Prostate gland (tissue), 2 donors: ENCODE results near the gene SCUBE1. TPM values are rescaled to one million over a fixed set of nuclear protein-coding genes. Genes with fewer than 3 reads are reported as not detected.

Experiments
- DNase-seq: peaks from one replicate; pipeline ENCODE4 v3.0.0-alpha.2; 2019; ENCODE audit warnings: low spot score
- H3K27ac ChIP-seq, 2 donors: fragments of 200-600 bp; sonication (generic); 2 replicates each; pipeline ENCODE4 v1.5.1; 2017 to 2019
- H3K27me3 ChIP-seq: fragments of 200-600 bp; sonication (generic); replicated peaks from 2 replicates; pipeline ENCODE4 v1.5.1; 2019; ENCODE audit not compliant: insufficient read depth
- H3K36me3 ChIP-seq, 2 donors: fragments of 200-600 bp; sonication (generic); 1 replicate in 1 of 2; 2 replicates in 1 of 2; pipeline versions ENCODE4 v1.5.1 to v1.8.1; 2017 to 2019
- H3K4me1 ChIP-seq: fragments of 200-600 bp; sonication (generic); replicated peaks from 2 replicates; pipeline ENCODE4 v1.5.1; 2019
- H3K4me3 ChIP-seq, 2 donors: fragments of 200-600 bp; sonication (generic); 2 replicates each; pipeline ENCODE4 v1.5.1; 2017 to 2019
- H3K9me3 ChIP-seq: fragments of 200-600 bp; sonication (generic); 2 replicates; pipeline ENCODE4 v1.5.1; 2017
- CTCF ChIP-seq, 4 experiments: fragments of 200-600 bp in 2 of 4; fragments of 450-650 bp in 2 of 4; sonication (generic) in 2 of 4; IDR thresholded peaks; 1 replicate in 3 of 4; 2 replicates in 1 of 4; pipeline ENCODE4 v1.5.1; 2016 to 2019; ENCODE audit warnings: antibody characterized with exemption in 4 of 4, mild to moderate bottlenecking in 2 of 4, moderate library complexity in 2 of 4
- POLR2A ChIP-seq: fragments of 450-650 bp; IDR thresholded peaks from one replicate; pipeline ENCODE4 v1.6.1; 2016; ENCODE audit warnings: antibody characterized with exemption, mild to moderate bottlenecking
- POLR2AphosphoS5 ChIP-seq: sonication (generic); formaldehyde crosslinking; IDR thresholded peaks from one replicate; pipeline ENCODE4 v1.6.1; 2017; ENCODE audit warnings: antibody characterized with exemption
- WGBS: methylation state at CpG from one replicate; pipeline ENCODE4 v1.1.5; 2018; 5-methylcytosine and 5-hydroxymethylcytosine counted together
- intact Hi-C: fragments of 100-400 bp; cut with DNase I; formaldehyde crosslinking; loops from one replicate; pipeline ENCODE4 v1.14.2; 2022
- total RNA-seq, 2 donors: library from RNA; depleted of rRNA; stranded (reverse); fragments of >200 nt; gene quantifications; one replicate each; pipeline ENCODE4 v1.1.0, GENCODE V29; 2016

The SCUBE1 gene
- total RNA-seq, 2 donors from 2014 or later = 0.68 to 23.5 TPM

DNA sequence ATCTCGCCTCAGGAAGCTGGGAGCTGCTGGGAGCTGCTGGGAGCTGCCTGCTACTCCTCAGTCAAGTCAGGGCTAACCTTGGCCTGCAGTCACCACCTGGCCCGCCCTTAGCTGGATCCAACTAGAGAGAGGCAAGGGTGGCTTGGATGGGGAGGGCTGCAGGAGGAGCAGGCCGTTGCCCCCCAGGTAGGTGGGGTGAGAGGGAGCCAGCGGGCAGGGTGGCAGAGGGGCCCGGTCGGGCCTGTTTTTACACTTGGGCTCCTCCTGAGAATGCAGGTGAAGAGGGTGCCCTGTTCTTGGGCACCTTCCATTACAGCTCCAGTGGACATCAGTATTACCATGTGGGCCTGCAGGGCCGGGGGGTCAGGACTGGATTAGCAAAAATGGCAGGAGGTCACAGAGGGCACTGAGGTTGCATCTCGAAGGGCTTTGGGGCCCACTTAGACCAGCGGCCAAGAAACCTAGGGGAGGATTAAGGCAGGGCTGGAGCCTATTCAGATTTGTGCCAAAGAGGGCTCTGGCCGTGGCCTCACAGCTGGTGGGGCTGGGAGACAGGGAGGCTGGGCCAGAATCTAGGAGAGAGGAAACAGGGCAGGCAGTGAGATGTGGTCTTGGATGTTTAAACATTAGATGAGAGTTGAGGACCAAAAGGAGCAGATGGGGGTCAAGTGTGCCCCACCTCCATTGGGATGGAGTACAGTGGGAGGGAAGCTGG, 95.5 kb downstream of the SCUBE1 start:
- Histone ChIP-seq H3K27ac (no peak overlapping the region), H3K4me1 (no peaks in the 10 kb centered on the region), H3K4me3 (no peak overlapping the region), H3K27me3 (no peaks in the 10 kb centered on the region), H3K9me3 (no peaks in the 10 kb centered on the region), H3K36me3 (no peaks in the 10 kb centered on the region)
- 90% methylated on average over 10 of the region's 10 CpGs for WGBS
- TF ChIP-seq POLR2AphosphoS5 (no peak), POLR2A (no peak), CTCF (IDR thresholded peaks at IDR 0.05) (no peak)
- intact Hi-C loops = no loop called here
- no peak for DNase-seq

- Histone ChIP-seq H3K27me3 (no peaks in the 10 kb centered on the region), H3K27ac (no peak overlapping the region), H3K36me3 (no peaks in the 10 kb centered on the region), H3K9me3 (no peaks in the 10 kb centered on the region), H3K4me1 (no peaks in the 10 kb centered on the region), H3K4me3 (no peak overlapping the region)
- intact Hi-C loops = no loop called here
- DNase-seq = no peak
- TF ChIP-seq CTCF (IDR thresholded peaks at IDR 0.05) (no peak), POLR2A (no peak), POLR2AphosphoS5 (no peak)
- WGBS = 93% methylated on average over 4 of the region's 4 CpGs
Observed at GRCh38 chr22:43246188-43246587, 97.0 kb downstream of the SCUBE1 start.

DNA sequence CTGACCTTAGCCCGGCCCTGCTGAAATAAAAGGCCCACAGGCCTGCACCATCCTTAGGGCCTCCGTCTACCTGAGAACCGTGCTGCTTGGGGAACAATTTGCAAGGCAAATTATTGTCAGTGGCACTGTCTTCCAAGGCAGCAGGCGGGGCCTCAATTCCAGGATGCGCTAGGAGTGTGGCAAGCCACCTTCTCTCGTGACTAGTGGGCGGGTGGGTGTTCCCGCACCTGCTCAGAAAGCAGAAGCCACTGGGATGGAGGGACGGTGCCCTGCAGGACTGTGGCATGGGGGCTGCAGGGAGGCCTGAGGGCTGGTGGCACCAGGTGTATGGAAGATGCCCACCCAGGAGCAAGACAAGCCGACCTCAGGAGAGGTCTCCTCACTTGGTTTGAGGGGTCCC, 97.5 kb downstream of the SCUBE1 start:
- H3K27ac ChIP-seq = no peak overlapping the region
- 84% methylated on average over 10 of the region's 10 CpGs for WGBS
- no peaks in the 10 kb centered on the region for H3K4me1 ChIP-seq
- H3K36me3 ChIP-seq = no peaks in the 10 kb centered on the region
- no peak overlapping the region for H3K4me3 ChIP-seq
- intact Hi-C loops = no loop called here
- no peak for TF ChIP-seq POLR2A
- no peak for TF ChIP-seq CTCF (IDR thresholded peaks at IDR 0.05)
- TF ChIP-seq POLR2AphosphoS5 = no peak
- no peaks in the 10 kb centered on the region for H3K27me3 ChIP-seq
- no peaks in the 10 kb centered on the region for H3K9me3 ChIP-seq
- no peak for DNase-seq

DNA sequence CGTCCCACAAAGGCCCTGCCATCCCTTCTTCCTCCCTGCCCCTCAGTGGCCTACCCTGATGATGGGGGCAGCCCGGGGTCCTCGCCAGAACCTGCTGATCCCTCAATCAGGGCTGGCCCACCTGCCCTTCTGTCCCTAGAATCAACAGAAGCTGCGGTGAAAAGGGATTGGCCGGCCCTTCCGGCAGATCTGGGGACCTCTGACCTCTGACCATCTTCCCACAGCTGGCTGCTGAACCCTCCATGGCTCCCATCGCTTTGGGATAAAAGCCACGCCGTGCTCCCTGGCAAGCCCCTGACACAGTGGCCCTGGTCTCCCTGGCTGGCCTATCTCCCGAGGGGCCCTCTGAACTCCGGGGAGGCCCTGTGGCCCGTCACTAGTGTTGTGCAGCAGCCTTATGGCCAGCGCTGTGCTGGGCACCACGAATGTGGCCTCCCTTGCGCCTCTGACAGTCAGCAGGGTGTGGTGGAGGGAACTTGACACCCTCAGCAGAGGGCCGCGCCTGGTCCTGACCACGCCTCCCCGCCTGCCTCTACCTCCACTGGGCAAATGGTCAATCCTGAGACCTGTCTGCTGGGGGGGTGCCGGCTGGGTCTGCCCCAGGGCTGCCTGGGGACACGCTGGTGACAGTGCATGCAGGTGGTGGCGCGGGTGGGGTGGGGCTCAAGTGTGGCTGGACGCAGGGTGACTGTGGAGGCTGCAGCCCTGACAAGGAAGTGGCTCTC, 98.2 kb downstream of the SCUBE1 start:
- Histone ChIP-seq H3K4me1 (no peaks in the 10 kb centered on the region), H3K27ac (no peak overlapping the region), H3K9me3 (no peaks in the 10 kb centered on the region), H3K4me3 (no peak overlapping the region), H3K27me3 (no peaks in the 10 kb centered on the region), H3K36me3 (no peaks in the 10 kb centered on the region)
- WGBS = 92% methylated on average over 24 of the region's 24 CpGs
- intact Hi-C loops = no loop called here
- TF ChIP-seq POLR2A (no peak), POLR2AphosphoS5 (no peak), CTCF (IDR thresholded peaks at IDR 0.05) (no peak)
- no peak for DNase-seq

- 66% methylated on average over 4 of the region's 7 CpGs for WGBS
- DNase-seq = no peak
- H3K36me3 ChIP-seq = no peaks in the 10 kb centered on the region
- TF ChIP-seq CTCF (IDR thresholded peaks at IDR 0.05) (no peak), POLR2AphosphoS5 (no peak), POLR2A (no peak)
- H3K4me1 ChIP-seq = no peaks in the 10 kb centered on the region
- H3K4me3 ChIP-seq = no peak overlapping the region
- no peaks in the 10 kb centered on the region for H3K27me3 ChIP-seq
- H3K27ac ChIP-seq = no peak overlapping the region
- intact Hi-C loops = no loop called here
- H3K9me3 ChIP-seq = no peaks in the 10 kb centered on the region
Observed at GRCh38 chr22:43244402-43244801, 98.8 kb downstream of the SCUBE1 start.
